OCI-LY3 (cell line): Measurements from ENCODE around the gene CLEC18A.
"Not testable (repeated sequence)": the region's sequence is repeated elsewhere in the genome, so short reads cannot be mapped to it uniquely, and the experiment has no call there.

ENCODE experiments used
- EZH2phosphoT487 ChIP-seq: fragments of 200-600 bp; shearing (Covaris generic); IDR thresholded peaks from 2 replicates; pipeline ENCODE4 v1.6.1; 2018; ENCODE audit warnings: antibody characterized with exemption, mixed run types, low read depth
- TF ChIP-seq, protein P1 (sequence below): fragments of 200-600, 300-600 bp; sonication (generic); IDR thresholded peaks from 2 replicates; pipeline ENCODE4 v1.5.1; 2014; ENCODE audit warnings: antibody characterized with exemption, low read length, low read depth

DNA sequence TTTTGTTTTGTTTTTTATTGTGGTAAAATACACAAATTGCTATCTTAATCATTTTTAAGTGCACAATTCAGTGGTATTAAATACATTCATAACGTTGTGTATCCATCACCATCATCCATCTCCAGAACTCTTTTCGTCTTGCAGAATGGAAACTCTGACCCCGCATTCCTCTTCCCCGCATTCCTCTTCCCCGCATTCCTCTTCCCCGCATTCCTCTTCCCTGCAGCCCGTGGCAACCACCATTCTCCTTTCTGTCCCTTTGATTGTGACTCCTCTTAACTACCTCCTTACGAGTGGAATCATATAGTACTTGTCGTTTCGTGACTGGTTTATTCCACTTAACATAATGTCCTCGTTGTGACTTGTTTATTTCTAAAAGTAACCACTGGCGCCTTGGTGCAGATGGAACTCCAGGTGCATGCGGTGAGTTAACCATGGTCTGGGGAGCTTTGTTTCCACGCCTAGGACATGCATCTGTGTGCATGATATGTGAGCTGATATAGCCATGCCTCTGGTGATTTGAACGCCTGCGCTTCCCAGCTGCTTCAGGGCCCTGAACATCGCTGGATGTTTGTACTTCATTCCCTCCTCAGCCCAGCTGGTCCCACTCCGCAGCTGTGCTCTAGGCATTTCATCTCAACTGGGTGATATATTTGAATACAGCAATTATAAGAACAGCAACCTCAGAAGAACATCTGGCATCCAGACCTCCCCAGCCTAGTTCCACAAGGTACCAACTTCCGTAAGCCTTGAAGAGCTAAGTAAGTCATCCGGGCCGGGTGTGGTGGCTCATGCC is 7.7 kb upstream of the CLEC18A start:
- not testable (repeated sequence) for TF ChIP-seq EZH2phosphoT487
- TF ChIP-seq, protein P1, sequence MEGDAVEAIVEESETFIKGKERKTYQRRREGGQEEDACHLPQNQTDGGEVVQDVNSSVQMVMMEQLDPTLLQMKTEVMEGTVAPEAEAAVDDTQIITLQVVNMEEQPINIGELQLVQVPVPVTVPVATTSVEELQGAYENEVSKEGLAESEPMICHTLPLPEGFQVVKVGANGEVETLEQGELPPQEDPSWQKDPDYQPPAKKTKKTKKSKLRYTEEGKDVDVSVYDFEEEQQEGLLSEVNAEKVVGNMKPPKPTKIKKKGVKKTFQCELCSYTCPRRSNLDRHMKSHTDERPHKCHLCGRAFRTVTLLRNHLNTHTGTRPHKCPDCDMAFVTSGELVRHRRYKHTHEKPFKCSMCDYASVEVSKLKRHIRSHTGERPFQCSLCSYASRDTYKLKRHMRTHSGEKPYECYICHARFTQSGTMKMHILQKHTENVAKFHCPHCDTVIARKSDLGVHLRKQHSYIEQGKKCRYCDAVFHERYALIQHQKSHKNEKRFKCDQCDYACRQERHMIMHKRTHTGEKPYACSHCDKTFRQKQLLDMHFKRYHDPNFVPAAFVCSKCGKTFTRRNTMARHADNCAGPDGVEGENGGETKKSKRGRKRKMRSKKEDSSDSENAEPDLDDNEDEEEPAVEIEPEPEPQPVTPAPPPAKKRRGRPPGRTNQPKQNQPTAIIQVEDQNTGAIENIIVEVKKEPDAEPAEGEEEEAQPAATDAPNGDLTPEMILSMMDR = not testable (repeated sequence)
